Uterus (tissue), 4 donors: Measurements from ENCODE around the gene DOK6. TPM values are rescaled to one million over a fixed set of nuclear protein-coding genes. Genes with fewer than 3 reads are reported as not detected.

Experiments used
- DNase-seq, 2 donors: peaks; one replicate each; pipeline ENCODE4 v3.0.0-alpha.2; 2019 to 2020
- H3K27ac ChIP-seq, 2 donors: fragments of 200-600 bp; sonication (generic); 1 replicate in 1 of 2; 2 replicates in 1 of 2; pipeline ENCODE4 v1.5.1; 2016 to 2018
- H3K27me3 ChIP-seq, 2 donors: fragments of 200-600 bp; sonication (generic); one replicate each; pipeline ENCODE4 v1.5.1; 2018 to 2019; ENCODE audit warnings: control low read depth in 1 of 2
- H3K36me3 ChIP-seq, 2 donors: fragments of 200-600 bp; sonication (generic); one replicate each; pipeline ENCODE4 v1.5.1; 2019; ENCODE audit warnings: control low read depth in 1 of 2
- H3K4me1 ChIP-seq, 2 donors: fragments of 200-600 bp; sonication (generic); one replicate each; pipeline ENCODE4 v1.5.1; 2018 to 2019; ENCODE audit warnings: control low read depth in 1 of 2
- H3K4me3 ChIP-seq, 2 donors: fragments of 200-600 bp; sonication (generic); 1 replicate in 1 of 2; 2 replicates in 1 of 2; pipeline ENCODE4 v1.5.1; 2018 to 2019; ENCODE audit warnings: mild to moderate bottlenecking in 1 of 2
- H3K9me3 ChIP-seq, 2 donors: fragments of 200-600 bp; sonication (generic); one replicate each; pipeline ENCODE4 v1.5.1; 2019; ENCODE audit warnings: control low read depth in 1 of 2
- CTCF ChIP-seq, 4 experiments: fragments of 200-600 bp in 2 of 4; fragments of 450-650 bp in 2 of 4; sonication (generic) in 2 of 4; IDR thresholded peaks; one replicate each; pipeline ENCODE4 v1.5.1; 2016 to 2019; ENCODE audit warnings: antibody characterized with exemption in 4 of 4, mild to moderate bottlenecking in 2 of 4, moderate library complexity in 1 of 4
- POLR2A ChIP-seq, 2 donors: fragments of 450-650 bp; IDR thresholded peaks; one replicate each; pipeline ENCODE4 v1.6.1; 2016; ENCODE audit warnings: antibody characterized with exemption in 2 of 2, mild to moderate bottlenecking in 1 of 2, moderate library complexity in 1 of 2
- intact Hi-C: fragments of 100-400 bp; cut with DNase I; formaldehyde crosslinking; loops from one replicate; pipeline ENCODE4 v1.15.1; 2023; ENCODE audit warnings: low total_unique reads
- total RNA-seq, 4 donors: library from RNA; depleted of rRNA in 3 of 4; stranded (reverse); fragments of >200 nt in 3 of 4; gene quantifications; one replicate each; pipeline versions ENCODE4 v1.1.0 to v1.2.4, GENCODE V29; 2014 to 2023
- donor health status: DM: yes; HTN: yes; CAD: no.

DOK6 gene
- total RNA-seq, 4 donors from 2014 or later = 0.26 to 9.5 (median 1.4) TPM

GRCh38 chr18:69705987-69706386 lies 305.3 kb downstream of the DOK6 start:
- Histone ChIP-seq H3K27ac (no peak overlapping the region), H3K27me3 (no peaks in the 10 kb centered on the region), H3K4me1 (no peaks in the 10 kb centered on the region), H3K4me3 (no peak overlapping the region), H3K36me3 (no peaks in the 10 kb centered on the region), H3K9me3 (no peaks in the 10 kb centered on the region)
- TF ChIP-seq CTCF (IDR thresholded peaks at IDR 0.05) = no peak
- DNase-seq = no peak
- intact Hi-C loops = no loop called here

GRCh38 chr18:69708844-69709243 lies 308.2 kb downstream of the DOK6 start:
- intact Hi-C loops = no loop called here
- no peak overlapping the region for H3K4me3 ChIP-seq
- no peaks in the 10 kb centered on the region for H3K27me3 ChIP-seq

GRCh38 chr18:69715191-69715795 lies 314.6 kb downstream of the DOK6 start:
- Histone ChIP-seq H3K36me3 (no peaks in the 10 kb centered on the region), H3K4me1 (no peaks in the 10 kb centered on the region), H3K9me3 (peaks cover 0 to 8% of the 10 kb centered on the region in 2 donors), H3K27ac (no peak overlapping the region), H3K4me3 (no peak overlapping the region), H3K27me3 (no peaks in the 10 kb centered on the region)
- TF ChIP-seq CTCF (IDR thresholded peaks at IDR 0.05) (no peak), POLR2A (IDR thresholded peaks at IDR 0.05) (no peak)
- intact Hi-C loops = no loop called here
- DNase-seq = no peak

More at GRCh38 chr18:69708844-69709243, 308.2 kb downstream of the DOK6 start:
- Histone ChIP-seq H3K4me1 (no peaks in the 10 kb centered on the region), H3K9me3 (no peaks in the 10 kb centered on the region), H3K36me3 (no peaks in the 10 kb centered on the region), H3K27ac (no peak overlapping the region)
- DNase-seq = no peak
- TF ChIP-seq CTCF (IDR thresholded peaks at IDR 0.05) (no peak), POLR2A (IDR thresholded peaks at IDR 0.05) (no peak)

GRCh38 chr18:69717586-69717985 lies 316.9 kb downstream of the DOK6 start:
- no peak for DNase-seq
- H3K27ac ChIP-seq = no peak overlapping the region
- TF ChIP-seq CTCF (IDR thresholded peaks at IDR 0.05) (no peak), POLR2A (IDR thresholded peaks at IDR 0.05) (no peak)

GRCh38 chr18:69718912-69719547 lies 318.3 kb downstream of the DOK6 start:
- Histone ChIP-seq H3K9me3 (peaks cover 0 to 8% of the 10 kb centered on the region in 2 donors), H3K27me3 (no peaks in the 10 kb centered on the region), H3K36me3 (no peaks in the 10 kb centered on the region), H3K27ac (no peak overlapping the region), H3K4me3 (no peak overlapping the region), H3K4me1 (no peaks in the 10 kb centered on the region)
- intact Hi-C loops = no loop called here
- no peak for TF ChIP-seq CTCF (IDR thresholded peaks at IDR 0.05)
- no peak for TF ChIP-seq POLR2A (IDR thresholded peaks at IDR 0.05)
- DNase-seq = no peak

More at GRCh38 chr18:69717586-69717985, 316.9 kb downstream of the DOK6 start:
- peaks cover 0 to 8% of the 10 kb centered on the region in 2 donors for H3K9me3 ChIP-seq
- intact Hi-C loops = no loop called here
- no peaks in the 10 kb centered on the region for H3K4me1 ChIP-seq
- no peaks in the 10 kb centered on the region for H3K36me3 ChIP-seq
- no peak overlapping the region for H3K4me3 ChIP-seq
- no peaks in the 10 kb centered on the region for H3K27me3 ChIP-seq
